GM19328 (cell line): ENCODE measurements around the gene NOC4L.

Source experiments
- ATAC-seq: cut with Tn5 transposase; IDR thresholded peaks from one replicate; pipeline ENCODE4 v1.9.1; 2021; ENCODE audit warnings: mild to moderate bottlenecking, moderate library complexity; ENCODE audit not compliant: unreplicated experiment

NOC4L gene

DNA sequence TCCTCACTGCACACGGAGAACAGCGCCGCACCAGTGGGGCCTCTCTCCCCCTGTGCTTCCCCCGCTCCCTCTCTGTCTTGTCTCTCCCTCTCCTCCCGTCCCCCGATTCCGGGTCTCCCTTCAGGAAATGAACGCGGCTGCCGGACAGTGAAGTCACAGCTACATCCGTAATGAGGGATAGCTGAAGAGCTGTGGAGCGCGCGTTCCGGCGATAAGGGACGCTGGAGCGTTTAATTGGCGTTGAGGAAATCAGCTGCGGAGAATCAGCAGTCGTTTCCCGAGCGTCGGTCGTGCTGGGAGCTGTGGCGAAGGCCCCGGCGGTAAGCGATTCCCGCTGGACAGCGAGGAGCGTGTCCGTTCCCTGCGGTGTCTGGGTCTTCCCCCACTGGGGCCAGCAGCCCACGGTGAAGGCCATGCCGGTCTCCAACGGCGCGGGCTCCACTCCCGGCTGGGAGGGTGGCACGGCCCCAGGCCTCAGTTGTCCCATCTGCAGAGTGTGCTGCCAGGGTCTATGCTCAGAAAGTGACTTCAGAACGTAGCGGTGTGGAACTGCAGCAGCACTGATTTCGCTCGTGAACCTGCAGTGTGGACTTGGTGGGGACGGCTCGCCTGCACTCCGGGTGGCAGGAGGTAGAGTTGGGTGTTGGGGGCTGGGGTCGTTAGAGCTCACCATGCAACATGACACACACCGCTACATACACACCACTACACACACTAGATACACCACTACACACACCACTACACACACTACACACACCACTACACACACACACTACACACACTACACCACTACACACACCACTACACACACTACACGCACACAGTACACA is 10.9 kb downstream of the NOC4L start:
- ATAC-seq: no peak

DNA sequence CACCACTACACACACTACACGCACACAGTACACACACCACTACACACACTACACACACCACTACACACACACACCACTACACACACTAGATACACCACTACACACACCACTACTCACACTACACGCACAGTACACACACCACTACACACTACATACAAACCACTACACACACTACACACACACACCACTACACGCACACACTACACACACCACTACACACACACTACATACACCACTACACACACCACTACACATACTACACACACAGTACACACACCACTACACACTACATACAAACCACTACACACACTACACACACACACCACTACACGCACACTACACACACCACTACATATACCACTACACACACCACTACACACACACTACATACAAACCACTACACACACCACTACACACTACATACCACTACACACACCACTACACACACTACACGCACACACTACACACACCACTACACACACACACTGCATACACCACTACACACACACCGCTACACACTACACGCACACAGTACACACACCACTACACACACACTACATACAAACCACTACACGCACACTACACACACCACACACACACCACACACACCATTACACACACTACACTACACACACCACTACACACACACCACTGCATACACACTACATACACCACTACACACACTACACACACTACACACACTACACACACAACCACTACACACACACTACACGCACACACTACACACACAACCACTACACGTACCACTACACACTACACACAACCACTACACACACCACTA is 11.7 kb downstream of the NOC4L start:
- ATAC-seq: no peak

DNA sequence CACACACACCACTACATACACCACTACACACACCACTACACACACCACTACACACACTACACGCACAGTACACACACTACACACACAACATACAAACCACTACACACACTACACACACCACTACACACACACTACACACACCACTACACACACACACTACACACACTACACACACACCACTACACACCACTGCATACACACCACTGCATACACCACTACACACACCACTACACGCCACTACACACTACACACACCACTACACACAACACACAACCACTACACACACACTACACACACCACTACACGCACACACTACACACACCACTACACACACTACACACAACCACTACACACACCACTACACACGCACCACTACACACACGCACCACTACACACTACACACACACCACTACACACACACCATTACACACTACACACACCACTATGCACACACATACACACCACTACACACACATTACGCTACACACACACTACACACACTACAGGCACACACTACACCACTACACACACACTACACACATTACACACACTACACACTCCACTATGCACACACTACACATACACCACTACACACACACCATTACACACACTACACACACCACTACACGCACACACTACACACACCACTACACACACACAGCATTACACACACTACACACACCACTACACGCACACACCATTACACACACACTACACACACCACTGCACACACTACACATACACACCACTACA is 12.5 kb downstream of the NOC4L start:
- ATAC-seq: no peak

DNA sequence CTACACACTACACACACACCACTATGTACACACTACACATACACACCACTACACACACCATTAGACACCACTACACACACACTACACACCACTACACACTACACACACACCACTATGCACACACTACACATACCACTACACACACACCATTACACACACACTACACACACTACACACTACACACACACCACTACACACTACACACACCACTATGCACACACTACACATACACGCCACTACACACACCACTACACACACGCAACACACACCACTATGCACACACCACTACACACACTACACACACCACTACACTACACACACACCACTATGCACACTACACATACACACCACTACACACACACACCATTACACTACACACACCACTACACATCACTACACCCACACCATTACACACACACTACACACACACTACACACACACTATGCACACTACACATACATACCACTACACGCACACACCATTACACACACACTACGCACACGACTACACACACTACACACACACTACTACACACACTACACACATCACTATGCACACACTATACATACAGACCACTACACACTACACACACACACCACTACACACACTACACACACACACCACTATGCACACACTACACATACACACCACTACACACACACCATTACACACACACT is 13.6 kb downstream of the NOC4L start:
- no peak for ATAC-seq

DNA sequence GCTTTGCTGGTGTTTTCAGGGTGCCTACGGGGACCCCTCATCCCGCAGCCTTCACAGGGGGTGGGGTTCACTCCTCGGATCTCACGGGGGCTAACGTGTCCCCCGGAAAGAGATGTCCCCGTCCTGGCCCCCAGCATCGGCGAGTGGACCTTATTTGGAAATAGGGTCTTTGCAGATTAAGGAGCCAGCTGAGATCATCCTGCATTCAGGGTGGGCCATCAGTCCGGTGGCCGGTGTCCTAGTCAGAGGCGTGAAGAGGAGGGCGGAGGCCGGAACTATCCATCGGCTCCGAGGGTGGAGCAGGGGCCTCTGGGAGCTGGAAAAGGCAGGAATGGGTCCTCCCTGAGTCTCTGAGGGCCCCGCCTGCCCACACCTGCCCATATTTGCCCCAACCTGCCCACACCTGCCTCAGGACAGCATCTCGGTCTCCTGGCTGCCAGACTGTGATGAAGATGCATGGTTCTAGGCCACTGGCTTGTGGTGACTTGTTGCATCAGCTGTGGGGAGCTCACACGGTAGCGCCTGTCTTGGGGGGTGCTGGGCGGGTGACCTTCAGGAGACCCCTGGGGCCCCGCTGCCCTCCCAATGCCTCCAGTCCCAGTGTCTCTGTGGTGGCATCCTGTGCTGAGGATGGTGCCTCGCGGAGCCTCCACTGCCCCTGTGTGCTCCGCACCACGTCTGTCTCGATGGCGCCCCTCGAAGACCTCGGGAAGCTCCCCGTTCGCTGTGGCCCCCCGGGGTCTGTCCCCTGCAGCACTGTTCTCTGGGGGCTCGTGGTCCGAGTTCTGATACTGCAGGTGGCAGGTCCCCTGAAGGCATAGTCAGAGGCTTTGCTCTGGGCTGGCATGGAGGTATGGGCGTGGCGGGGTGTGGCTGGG is 14.7 kb downstream of the NOC4L start:
- no peak for ATAC-seq

DNA sequence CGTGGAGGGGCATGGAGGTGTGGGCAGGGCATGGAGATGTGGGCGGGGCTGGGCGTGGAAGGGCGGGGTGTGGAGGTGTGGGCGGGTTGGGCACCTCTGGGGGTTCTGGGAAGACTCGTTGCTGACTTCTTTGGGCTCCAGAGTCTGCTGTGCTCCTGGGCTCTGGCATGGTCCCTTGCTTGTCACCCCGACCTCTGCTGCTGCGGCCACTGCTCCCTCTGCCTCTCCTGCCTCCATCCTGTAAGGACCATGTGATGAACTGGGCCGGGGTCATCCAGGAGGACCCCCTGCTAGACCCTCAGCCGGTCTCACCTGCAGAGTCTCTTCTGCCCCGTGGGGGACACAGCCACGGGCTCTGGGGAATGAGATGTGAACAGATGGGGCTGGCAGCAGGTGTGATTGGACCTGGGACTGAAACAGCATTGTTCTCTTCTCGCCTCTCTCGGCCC is 15.3 kb downstream of the NOC4L start:
- ATAC-seq: no peak

DNA sequence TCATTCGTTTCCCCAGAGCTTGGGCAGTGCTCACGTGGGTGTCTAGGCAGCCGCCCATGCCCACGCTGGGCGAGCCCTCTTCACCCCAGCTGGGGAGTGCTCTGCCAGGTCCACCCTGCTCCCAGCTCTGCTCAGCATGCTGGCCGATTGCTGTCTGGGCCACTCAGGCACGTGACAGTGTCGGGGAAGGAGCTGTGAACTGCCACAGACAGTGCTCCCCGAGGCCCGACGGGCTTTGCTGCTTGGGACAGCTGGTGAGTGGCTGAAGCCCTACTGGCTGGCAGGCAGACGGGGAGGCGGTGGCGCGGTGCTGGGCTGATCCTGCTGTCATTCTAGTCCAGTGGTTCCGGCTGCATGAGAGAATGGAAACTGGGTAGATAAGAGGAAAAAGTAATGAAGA is 15.8 kb downstream of the NOC4L start:
- ATAC-seq: no peak

DNA sequence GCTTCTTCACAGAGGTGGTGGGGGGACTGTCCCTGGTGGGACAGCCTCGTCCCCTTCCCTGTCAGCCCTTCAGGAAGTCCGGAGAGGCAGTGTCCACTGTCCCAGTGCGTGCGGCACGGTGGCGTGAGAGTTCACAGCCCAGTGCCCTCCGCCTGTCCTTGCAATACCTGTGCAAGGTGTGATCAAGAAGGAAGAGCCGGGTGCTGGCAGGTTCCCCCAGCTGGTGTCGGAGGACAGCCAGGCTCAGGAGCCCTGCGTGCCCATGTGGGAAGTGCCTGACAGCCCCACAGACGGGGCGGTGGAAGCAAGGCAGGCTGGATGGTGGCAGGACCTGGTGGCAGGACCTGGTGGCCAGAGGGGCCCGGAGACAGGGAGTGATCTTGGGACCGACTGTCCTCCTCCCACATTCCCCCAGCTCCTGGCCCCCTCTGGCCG is 16.4 kb downstream of the NOC4L start:
- ATAC-seq: no peak

DNA sequence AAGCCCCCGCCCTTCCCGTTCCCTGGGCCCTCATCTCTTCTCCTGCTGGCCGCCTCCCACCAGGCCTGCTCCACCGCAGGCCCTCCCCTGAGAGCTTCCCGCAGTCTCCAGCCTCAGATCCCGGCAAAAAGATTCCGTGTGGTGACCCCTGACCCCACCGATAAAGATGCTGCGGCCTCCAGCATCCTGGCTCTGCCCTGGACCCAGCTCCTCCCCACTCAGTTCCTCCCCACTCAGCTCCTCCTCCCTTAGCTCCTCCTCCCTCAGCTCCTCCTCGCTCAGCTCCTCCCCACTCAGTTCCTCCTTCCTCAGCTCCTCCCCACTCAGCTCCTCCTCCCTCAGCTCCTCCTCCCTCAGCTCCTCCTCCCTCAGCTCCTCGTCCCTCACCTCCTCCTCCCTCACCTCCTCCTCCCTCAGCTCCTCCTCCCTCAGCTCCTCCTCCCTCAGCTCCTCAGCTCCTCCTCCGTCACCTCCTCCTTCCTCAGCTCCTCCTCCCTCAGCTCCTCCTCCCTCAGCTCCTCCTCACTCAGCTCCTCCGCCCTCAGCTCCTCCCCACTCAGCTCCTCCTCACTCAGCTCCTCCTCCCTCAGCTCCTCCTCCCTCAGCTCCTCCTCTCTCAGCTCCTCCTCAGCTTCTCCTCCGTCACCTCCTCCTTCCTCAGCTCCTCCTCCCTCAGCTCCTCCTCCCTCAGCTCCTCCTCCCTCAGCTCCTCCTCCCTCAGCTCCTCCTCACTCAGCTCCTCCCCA is 17.0 kb downstream of the NOC4L start:
- ATAC-seq: no peak

DNA sequence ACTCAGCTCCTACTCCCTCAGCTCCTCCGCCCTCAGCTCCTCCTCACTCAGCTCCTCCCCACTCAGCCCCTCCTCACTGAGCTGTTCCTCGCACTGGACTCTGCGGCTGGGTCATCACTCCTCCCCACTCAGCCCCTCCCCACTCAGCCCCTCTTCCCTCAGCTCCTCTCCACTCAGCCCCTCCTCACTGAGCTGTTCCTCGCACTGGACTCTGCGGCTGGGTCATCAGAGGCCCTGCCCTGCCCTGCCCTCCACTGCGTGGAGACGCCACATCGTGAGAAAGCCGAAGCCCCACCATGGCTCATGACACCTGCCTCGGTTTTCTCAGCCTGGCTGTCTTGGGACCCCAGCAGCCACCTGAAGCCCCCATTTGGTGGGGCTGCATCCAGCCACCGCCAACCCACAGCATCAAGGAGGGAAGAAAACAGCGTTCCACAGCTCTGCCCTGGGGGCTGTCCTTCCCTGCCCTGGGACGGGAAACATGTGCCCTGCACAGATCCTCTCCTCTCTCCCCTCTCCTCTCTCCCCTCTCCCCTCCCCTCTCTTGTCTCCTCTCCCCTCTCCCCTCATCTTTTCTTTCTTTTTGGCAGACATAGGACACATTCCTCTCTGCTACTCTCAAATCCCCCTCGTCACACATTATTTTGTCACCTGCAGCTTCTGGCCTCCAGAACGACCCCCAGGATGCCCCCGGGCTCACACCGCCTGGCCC is 17.7 kb downstream of the NOC4L start:
- no peak for ATAC-seq

DNA sequence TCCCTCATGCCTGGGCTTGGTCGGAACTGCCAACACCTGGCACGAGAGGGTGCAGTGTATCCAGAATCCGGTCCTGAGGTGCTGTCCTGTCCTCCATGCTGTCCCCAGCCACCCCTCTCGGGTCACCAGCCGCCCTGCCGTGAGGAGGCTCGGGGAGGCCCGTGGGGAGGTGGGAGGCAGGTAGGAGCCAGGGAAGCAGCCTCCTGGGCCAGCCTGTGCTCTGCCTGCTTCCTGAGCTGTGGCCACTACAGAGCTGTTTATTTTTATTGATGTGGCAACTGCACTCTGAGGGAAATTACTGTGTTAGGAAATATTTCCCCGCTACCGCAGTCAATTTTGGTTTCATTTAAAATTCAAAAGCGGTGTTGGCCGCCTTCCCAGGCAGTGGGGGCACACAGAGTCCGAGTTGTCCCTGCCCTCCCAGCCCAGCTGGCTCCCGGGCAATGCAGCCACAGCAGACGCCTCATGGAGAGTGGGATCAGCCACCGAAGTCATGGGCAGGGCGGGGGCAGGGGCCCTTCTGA is 18.3 kb downstream of the NOC4L start:
- ATAC-seq: no peak

DNA sequence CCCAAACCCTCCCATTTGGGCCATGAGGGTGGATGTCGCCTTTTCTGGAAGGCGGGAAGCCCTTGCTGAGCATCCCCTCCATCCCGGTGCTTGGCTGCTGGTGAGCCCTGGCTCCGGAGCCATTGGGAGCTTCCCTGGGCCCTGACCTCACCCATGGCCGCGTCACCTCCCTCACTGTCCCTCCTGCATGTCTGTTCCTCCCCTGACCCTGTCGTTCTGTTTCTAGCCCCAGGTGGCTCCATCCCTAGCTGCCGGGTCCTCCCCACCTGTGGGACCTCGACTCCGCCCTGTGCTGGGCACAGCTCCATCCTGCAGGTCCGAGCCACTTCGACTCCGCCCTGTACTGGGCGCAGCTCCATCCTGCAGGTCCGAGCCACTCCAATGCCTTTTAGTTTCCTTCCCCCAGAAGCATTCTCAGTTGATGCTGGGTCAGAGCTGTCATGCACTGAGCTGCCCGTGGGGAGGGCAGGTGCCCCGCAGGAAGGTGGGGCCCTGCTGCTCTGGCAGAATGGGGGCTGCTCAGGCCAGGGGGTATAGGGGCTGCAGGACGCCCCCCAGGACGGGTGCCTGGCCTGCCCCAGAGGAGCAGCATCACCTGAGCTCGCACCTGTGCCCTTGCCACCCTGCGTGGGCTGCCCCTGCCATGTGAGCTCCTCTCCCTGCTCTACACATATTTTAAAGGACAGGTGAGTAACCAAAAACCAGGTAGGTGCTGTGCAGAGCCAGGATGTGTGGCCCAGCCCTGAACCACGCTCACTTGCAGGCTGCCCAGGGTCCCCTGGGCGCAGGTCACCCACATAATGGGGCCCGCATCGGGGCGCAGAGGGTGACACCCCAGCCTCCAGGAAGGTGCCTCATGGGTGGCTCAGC is 19.0 kb downstream of the NOC4L start:
- ATAC-seq: no peak

DNA sequence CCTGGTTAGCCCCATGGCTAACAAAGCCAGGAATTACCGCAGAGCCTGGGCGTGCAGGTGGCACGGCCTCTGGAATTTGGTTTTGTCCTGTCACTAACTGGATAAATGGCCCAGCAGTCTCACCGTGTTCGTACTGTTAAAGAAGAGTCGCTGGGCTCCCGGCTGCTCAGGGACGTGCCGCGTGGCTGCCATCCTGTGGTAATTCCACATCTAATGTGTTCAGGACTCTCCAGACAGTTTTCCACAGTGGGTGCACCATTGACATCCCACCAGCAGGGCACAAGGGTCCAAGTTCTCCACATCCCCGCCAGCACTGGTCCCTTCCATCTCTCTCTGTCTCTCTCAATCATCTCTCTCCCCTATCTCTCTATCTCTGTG is 19.6 kb downstream of the NOC4L start:
- ATAC-seq: no peak

DNA sequence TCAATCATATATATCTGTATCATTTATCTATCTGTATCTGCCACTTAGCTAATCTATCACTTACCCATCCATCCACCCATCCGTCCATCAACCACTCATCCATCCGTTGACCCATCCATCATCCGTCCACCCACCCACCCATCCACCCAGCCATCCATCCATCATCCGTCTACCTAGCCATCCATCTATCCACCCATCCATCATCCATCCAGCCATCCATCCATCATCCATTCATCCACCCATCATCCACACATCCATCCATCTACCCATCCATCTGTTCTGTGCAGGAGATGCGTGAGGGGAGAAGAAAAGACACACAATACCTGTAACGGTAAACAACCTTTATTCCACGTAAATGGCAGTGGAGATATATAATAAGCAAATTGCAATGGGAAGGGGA is 20.2 kb downstream of the NOC4L start:
- ATAC-seq: no peak

DNA sequence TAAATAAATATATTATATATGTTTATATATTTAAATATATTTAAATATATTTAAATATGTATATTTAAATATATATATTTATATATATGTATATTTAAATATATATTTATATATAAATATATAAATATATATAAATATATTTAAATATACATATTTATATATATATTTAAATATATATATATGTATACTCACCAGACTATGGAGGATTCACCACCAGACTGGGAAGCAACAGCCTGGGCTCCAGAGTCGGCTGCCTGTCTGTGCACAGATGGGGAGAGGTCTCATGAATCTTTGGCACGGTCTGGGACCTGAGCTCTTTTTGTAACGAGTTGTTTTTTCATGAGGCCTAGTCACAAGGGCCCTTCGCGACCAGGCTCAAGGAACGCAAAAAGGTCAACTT is 21.3 kb downstream of the NOC4L start:
- ATAC-seq: no peak

DNA sequence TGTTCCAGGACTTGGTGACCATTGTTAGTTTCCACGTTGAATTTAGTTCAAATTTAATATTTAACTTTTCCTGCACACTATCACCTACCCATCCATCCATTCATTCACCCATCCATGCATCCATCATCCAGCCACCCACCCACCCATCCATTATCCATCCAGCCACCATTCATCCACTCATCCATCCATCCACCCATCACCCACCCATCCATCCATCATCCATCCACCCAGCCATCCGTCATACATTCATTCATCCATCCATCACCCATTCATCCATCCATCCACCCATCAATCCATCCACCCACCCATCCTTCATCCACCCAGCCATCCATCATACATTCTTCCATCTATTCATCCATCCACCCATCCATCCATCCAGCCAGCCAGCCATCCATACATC is 21.8 kb downstream of the NOC4L start:
- ATAC-seq: no peak

DNA sequence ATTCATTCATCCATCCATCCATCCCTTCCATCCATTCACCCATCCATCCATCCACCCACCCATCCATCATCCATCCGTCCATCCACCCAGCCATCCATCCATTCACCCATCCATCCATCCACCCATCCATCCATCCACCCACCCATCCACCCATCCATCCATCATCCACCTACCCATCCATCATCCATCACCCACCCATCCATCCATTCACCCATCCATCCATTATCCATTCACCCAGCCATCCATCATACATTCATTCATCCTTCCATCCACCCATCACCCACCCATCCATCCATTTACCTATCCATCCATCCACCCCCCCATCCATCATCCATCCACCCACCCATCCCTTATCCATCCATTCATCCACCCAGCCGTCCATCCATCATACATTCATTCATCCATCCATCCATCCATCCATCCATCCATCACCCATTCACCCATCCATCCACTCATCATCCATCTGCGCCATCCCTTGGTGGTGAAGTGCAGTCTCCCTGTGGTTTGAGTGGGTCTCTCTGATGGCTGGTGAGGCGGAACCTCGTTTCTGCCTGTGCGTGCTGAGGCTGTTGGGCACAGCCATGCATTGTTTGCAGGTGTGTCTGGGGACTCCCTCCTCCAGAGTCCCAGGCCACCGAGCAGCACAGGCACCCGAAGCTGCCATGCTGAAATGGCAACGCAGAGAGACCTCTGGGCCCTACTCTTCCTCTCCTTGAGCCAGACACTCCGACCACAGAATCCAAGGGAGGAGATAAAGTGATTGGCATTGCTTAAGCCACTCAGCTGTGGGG is 22.7 kb downstream of the NOC4L start:
- ATAC-seq: no peak
